ENCODE results near the gene TARDBP. TPM values are rescaled to one million over a fixed set of nuclear protein-coding genes. Genes with fewer than 3 reads are reported as not detected.

TARDBP gene
- polyA plus RNA-seq = 100 to 1,000 TPM in 1 of 2 donors, 10 to 100 TPM in 1; 69.0 to 115 TPM

DNA sequence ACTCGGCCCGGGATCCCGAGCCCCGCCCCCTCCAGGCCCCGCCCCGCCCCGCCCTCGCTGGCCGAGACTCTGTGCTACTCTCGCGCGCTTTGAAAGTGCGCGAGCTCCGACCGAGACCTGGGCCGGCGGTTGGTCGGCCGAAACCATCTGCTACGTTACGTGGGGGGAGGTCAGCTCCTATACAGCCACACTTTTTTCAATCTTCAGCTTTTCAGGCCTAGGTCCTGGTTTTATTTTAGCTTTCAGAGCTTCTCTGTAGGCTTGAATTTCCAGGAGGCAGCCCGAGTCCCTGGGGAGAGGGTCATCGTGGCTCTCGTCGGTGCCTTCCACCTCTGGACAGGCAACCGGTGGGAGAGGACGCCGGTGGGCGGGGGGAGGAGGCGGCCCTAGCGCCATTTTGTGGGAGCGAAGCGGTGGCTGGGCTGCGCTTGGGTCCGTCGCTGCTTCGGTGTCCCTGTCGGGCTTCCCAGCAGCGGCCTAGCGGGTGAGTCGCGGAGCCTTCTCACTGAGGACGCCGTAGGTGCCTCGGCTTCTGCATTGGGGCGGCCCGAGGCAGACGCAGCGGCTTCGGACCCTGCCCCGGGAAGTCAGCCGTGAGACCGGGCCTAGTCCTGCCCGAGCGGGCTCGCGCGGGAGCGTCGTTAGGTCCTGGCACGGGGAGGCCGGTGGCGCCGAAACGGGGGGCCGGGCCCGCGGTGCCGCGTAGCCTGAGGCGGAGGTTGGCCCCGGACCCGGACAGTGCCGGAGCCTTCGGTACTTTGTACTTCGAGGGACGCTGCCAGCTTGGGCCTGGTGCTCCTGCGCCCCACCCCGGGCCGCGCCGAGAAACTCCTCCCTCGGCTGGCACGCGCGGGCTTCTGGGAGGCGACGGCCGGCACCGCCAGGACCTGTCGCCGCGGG is at the start of gene TARDBP:
TSS of gene TARDBP (plus strand) at position 395 of the 900 bp plus-strand sequence. CDS start 1,074 bp downstream, outside the sequence.
- WGBS, 2 donors = 0% methylated on average over 93 to 94 of the region's 94 CpGs
- no peaks in the 10 kb centered on the region for H3K27me3 ChIP-seq (ENCODE audit: control insufficient read depth in 1 of 2, insufficient read depth in 2 of 2, low read length in 2 of 2)
- peak within 1 kb of the TSS; percentile 82 to 96 for H3K4me3 ChIP-seq (ENCODE audit: low read depth in 1 of 2, low read length in 2 of 2)
- peak within 1 kb of the TSS; percentile 96 to 98 for H3K27ac ChIP-seq (ENCODE audit: low read depth in 2 of 2, low read length in 1 of 2)
- H3K4me1 ChIP-seq (ENCODE audit: control insufficient read depth in 2 of 2, insufficient read depth in 2 of 2, low read length in 1 of 2) = peaks cover 0 to 5% of the 10 kb centered on the region in 2 donors
- no peaks in the 10 kb centered on the region for H3K9me3 ChIP-seq (ENCODE audit: control insufficient read depth in 2 of 2, insufficient read depth in 1 of 2, low read depth in 1 of 2, low read length in 1 of 2)
- H3K36me3 ChIP-seq (ENCODE audit: control insufficient read depth in 2 of 2, insufficient read depth in 2 of 2, low read length in 1 of 2) = peaks cover 5 to 10% of the 10 kb centered on the region in 2 donors

DNA sequence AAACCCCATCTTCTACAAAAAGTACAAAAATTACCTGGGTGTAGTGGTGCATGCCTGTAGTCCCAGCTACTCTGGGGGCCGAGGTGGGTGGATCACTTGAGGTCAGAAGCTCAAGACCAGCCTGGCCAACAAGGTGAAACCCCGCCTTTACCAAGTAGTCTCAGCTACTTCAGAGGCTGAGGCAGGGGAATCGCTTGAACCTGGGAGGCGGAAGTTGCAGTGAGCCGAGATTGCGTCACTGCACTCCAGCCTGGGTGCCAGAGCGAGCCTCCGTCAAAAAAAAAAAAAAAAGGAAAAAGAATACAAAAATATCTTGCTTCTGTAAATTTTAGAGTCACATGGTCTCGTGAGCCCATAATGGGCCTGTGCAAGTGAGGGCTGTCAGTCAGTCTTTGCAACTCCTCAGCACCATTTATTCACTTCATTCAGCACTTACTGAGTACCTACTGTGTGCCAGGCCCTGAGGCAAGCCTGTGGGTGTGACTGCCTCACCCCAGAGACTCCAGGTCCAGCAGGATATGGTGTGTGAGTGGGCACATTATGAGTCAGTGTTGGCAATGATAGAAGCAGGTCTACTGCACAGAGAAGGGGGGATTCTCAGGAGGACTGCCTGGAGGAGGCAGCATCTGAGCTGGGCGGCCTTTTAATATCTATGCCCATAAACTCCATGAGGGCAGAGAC is 46.8 kb upstream of the TARDBP start:
- 31 to 35% methylated on average over 10 of the region's 10 CpGs for WGBS, 2 donors
- Histone ChIP-seq H3K9me3 (ENCODE audit: control insufficient read depth in 2 of 2, insufficient read depth in 1 of 2, low read depth in 1 of 2, low read length in 1 of 2) (no peaks in the 10 kb centered on the region), H3K4me3 (ENCODE audit: low read depth in 1 of 2, low read length in 2 of 2) (no peak overlapping the region), H3K27me3 (ENCODE audit: control insufficient read depth in 1 of 2, insufficient read depth in 2 of 2, low read length in 2 of 2) (no peaks in the 10 kb centered on the region), H3K36me3 (ENCODE audit: control insufficient read depth in 2 of 2, insufficient read depth in 2 of 2, low read length in 1 of 2) (no peaks in the 10 kb centered on the region), H3K27ac (ENCODE audit: low read depth in 2 of 2, low read length in 1 of 2) (no peak overlapping the region), H3K4me1 (ENCODE audit: control insufficient read depth in 2 of 2, insufficient read depth in 2 of 2, low read length in 1 of 2) (no peaks in the 10 kb centered on the region)

DNA sequence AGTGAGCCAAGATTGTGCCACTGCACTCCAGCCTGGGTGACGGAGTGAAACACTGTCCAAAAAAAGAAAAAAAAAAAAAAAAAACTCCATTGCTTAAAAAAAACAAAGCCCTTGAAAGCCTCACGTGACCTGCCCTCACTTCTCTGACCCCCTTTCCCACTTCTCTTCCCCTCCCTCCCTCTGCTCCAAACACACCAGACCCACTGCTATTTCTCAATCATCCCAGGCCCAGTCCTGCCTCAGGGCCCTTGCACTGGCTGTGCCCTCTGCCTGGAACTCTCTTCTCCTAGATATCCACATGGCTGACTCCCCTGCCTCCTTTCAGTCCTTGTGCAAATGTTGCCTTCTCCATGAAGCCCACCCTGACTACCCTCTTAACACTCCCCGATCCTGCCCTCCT is 45.4 kb upstream of the TARDBP start:
- Histone ChIP-seq H3K27me3 (ENCODE audit: control insufficient read depth in 1 of 2, insufficient read depth in 2 of 2, low read length in 2 of 2) (no peaks in the 10 kb centered on the region), H3K27ac (ENCODE audit: low read depth in 2 of 2, low read length in 1 of 2) (no peak overlapping the region), H3K9me3 (ENCODE audit: control insufficient read depth in 2 of 2, insufficient read depth in 1 of 2, low read depth in 1 of 2, low read length in 1 of 2) (no peaks in the 10 kb centered on the region), H3K36me3 (ENCODE audit: control insufficient read depth in 2 of 2, insufficient read depth in 2 of 2, low read length in 1 of 2) (no peaks in the 10 kb centered on the region), H3K4me1 (ENCODE audit: control insufficient read depth in 2 of 2, insufficient read depth in 2 of 2, low read length in 1 of 2) (no peaks in the 10 kb centered on the region), H3K4me3 (ENCODE audit: low read depth in 1 of 2, low read length in 2 of 2) (no peak overlapping the region)
- WGBS, 2 donors = 77 to 87% methylated on average over 3 of the region's 3 CpGs

DNA sequence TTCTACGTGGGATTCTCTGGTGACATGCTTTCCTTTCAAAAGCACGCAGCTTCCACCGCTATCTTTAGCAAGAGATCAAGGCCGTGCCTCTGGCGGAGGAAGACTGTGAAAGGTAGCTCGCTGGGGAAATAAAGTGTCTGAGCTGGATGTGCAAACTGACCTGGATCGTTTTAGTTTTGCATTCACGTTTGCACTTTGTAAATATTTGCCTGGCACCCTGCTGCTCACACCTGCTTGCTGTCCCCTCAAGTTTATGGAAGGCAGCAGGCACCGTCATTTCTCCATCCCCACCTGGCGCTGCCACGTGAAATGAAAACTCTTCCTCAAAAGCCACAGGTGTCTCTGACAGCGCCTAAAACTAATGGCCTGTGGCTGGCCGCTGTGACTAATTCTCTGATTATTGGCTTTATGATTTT is 44.0 kb upstream of the TARDBP start:
- Histone ChIP-seq H3K4me3 (ENCODE audit: low read depth in 1 of 2, low read length in 2 of 2) (no peak overlapping the region), H3K27me3 (ENCODE audit: control insufficient read depth in 1 of 2, insufficient read depth in 2 of 2, low read length in 2 of 2) (no peaks in the 10 kb centered on the region)
- WGBS, 2 donors = 28 to 31% methylated on average over 13 of the region's 13 CpGs

DNA sequence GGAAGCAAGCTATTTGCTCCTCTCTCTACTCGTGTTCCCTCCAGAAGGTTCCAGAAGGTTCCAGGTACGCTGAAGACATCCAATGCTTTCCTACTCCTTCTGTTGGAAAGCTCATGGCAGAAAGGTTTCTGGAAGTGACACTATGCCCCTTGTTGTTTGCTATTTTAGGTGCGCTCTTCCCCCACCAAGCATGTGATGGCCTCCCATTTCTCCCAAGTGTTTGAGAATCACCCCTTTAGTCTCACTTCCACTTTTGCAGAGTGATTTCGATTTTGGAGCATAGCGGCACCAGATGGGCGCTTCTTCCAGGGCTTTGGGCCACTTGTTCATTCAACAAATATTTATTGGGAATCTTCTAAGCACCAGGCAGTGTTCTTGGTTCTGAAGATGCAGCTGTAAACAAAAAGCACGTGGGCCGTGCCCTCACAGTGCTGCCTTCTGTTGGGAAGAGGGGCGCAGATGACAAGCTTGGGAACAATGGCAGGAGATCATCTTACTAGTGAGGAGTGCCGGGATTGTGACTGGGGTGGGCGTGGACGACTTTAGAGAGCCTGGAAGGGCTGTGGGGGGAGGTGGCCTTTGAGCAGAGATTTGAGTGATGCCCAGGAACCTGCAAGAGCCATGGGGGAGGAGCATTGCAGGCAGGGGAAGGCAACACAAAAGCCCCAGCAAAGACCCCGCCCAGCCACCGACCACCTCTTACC is 43.0 kb upstream of the TARDBP start:
- no peaks in the 10 kb centered on the region for H3K36me3 ChIP-seq (ENCODE audit: control insufficient read depth in 2 of 2, insufficient read depth in 2 of 2, low read length in 1 of 2)
- H3K27ac ChIP-seq (ENCODE audit: low read depth in 2 of 2, low read length in 1 of 2) = no peak overlapping the region
- 81% methylated on average over 14 of the region's 14 CpGs for WGBS, 2 donors
- no peaks in the 10 kb centered on the region for H3K9me3 ChIP-seq (ENCODE audit: control insufficient read depth in 2 of 2, insufficient read depth in 1 of 2, low read depth in 1 of 2, low read length in 1 of 2)
- H3K4me1 ChIP-seq (ENCODE audit: control insufficient read depth in 2 of 2, insufficient read depth in 2 of 2, low read length in 1 of 2) = peaks cover 0 to 5% of the 10 kb centered on the region in 2 donors
- no peak overlapping the region for H3K4me3 ChIP-seq (ENCODE audit: low read depth in 1 of 2, low read length in 2 of 2)
- no peaks in the 10 kb centered on the region for H3K27me3 ChIP-seq (ENCODE audit: control insufficient read depth in 1 of 2, insufficient read depth in 2 of 2, low read length in 2 of 2)

More for the DNA sequence above, 44.0 kb upstream of the TARDBP start:
- H3K9me3 ChIP-seq (ENCODE audit: control insufficient read depth in 2 of 2, insufficient read depth in 1 of 2, low read depth in 1 of 2, low read length in 1 of 2) = no peaks in the 10 kb centered on the region
- H3K4me1 ChIP-seq (ENCODE audit: control insufficient read depth in 2 of 2, insufficient read depth in 2 of 2, low read length in 1 of 2) = no peaks in the 10 kb centered on the region
- no peak overlapping the region for H3K27ac ChIP-seq (ENCODE audit: low read depth in 2 of 2, low read length in 1 of 2)
- H3K36me3 ChIP-seq (ENCODE audit: control insufficient read depth in 2 of 2, insufficient read depth in 2 of 2, low read length in 1 of 2) = no peaks in the 10 kb centered on the region

DNA sequence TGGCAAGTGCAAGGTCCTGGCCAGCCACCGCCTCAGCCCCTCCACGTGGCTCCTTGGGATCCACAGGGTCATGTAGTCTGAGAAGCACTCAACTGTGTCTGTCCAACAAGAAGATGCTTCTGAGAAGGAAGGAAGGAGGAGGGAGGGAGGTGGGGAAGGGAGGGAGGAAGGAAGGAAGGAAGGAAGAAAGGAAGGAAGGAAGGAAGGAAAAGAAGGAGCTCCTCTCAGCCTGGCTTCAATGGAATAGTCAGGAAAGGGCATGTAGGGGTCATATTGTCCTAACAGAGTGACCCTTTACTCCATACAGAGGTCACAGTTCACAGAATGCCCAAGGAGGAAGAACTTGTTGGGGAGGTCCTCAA is 42.5 kb upstream of the TARDBP start:
- H3K4me3 ChIP-seq (ENCODE audit: low read depth in 1 of 2, low read length in 2 of 2) = no peak overlapping the region
- H3K27me3 ChIP-seq (ENCODE audit: control insufficient read depth in 1 of 2, insufficient read depth in 2 of 2, low read length in 2 of 2) = no peaks in the 10 kb centered on the region
- peaks cover 0 to 5% of the 10 kb centered on the region in 2 donors for H3K4me1 ChIP-seq (ENCODE audit: control insufficient read depth in 2 of 2, insufficient read depth in 2 of 2, low read length in 1 of 2)
- no peaks in the 10 kb centered on the region for H3K36me3 ChIP-seq (ENCODE audit: control insufficient read depth in 2 of 2, insufficient read depth in 2 of 2, low read length in 1 of 2)
- WGBS, 2 donors = 65 to 79% methylated on average over 2 of the region's 2 CpGs
- H3K27ac ChIP-seq (ENCODE audit: low read depth in 2 of 2, low read length in 1 of 2) = no peak overlapping the region
- H3K9me3 ChIP-seq (ENCODE audit: control insufficient read depth in 2 of 2, insufficient read depth in 1 of 2, low read depth in 1 of 2, low read length in 1 of 2) = no peaks in the 10 kb centered on the region

DNA sequence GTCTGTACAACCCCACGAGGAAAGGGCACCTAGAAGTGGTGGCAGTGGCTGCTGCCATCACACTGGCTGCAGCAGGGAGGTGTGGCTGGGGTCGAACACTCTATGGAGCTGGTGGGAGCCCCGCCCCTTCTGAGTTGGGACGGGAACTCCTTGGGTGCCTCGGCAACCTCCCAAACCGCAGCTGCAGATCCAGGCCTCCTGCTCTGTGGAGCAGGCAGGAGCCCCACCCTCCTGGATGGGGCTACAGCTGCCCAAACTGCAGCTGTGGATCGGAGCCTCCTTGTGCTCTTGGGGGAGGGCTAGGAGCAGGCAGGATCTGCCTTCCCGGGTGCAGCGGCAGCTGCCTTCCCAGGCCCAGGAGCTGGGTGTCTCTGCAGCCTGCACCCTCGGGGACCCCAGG is 38.9 kb upstream of the TARDBP start:
- Histone ChIP-seq H3K9me3 (ENCODE audit: control insufficient read depth in 2 of 2, insufficient read depth in 1 of 2, low read depth in 1 of 2, low read length in 1 of 2) (no peaks in the 10 kb centered on the region), H3K4me3 (ENCODE audit: low read depth in 1 of 2, low read length in 2 of 2) (no peak overlapping the region), H3K27me3 (ENCODE audit: control insufficient read depth in 1 of 2, insufficient read depth in 2 of 2, low read length in 2 of 2) (no peaks in the 10 kb centered on the region), H3K4me1 (ENCODE audit: control insufficient read depth in 2 of 2, insufficient read depth in 2 of 2, low read length in 1 of 2) (peaks cover 0 to 5% of the 10 kb centered on the region in 2 donors), H3K36me3 (ENCODE audit: control insufficient read depth in 2 of 2, insufficient read depth in 2 of 2, low read length in 1 of 2) (no peaks in the 10 kb centered on the region), H3K27ac (ENCODE audit: low read depth in 2 of 2, low read length in 1 of 2) (no peak overlapping the region)
- 28 to 37% methylated on average over 9 to 10 of the region's 10 CpGs for WGBS, 2 donors

DNA sequence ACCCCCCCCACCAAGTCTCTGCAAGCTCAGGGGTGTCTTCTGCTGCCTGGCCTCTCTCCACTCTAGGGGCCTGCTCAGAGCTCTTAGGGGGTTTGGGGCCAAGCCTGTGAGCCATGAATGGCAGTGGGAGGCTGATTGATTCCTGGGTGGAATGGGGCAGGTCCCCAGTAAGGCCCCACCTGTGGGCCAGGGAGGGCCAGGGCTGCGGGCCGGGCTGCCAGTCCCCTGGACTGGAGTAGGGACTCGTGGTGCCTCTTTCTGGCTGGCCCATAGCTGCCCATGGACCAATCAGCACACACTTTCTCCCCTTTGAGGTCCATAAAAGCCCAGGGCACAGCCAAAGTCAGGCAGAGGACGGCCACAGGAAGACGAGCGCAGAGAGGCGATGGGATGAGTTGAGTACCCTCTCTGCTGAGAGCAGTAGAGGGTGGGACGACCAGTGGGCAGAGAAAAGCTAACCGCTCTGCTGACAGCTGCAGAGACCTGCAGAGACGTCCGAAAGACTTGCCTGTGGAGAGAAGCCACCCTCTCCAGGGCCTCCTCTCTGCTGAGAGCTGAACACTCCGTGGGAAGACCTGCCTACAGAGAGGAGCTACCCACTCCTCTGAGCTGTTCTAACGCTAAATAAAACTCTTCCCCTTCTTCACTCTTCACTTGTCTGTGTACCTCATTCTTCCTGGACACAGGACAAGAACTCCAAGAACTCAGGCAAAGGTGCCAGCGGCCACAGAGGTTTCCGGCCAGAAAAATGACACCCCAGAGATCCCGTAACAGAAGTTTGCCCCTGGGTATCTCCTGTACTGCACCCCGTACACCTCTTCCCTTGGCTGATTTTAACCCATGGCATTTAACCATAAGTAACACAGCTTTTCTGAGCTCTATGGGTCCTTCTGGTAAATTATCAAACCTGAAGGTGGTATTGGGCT is 38.2 kb upstream of the TARDBP start:
- Histone ChIP-seq H3K27ac (ENCODE audit: low read depth in 2 of 2, low read length in 1 of 2) (no peak overlapping the region), H3K9me3 (ENCODE audit: control insufficient read depth in 2 of 2, insufficient read depth in 1 of 2, low read depth in 1 of 2, low read length in 1 of 2) (no peaks in the 10 kb centered on the region), H3K36me3 (ENCODE audit: control insufficient read depth in 2 of 2, insufficient read depth in 2 of 2, low read length in 1 of 2) (no peaks in the 10 kb centered on the region), H3K4me3 (ENCODE audit: low read depth in 1 of 2, low read length in 2 of 2) (no peak overlapping the region), H3K4me1 (ENCODE audit: control insufficient read depth in 2 of 2, insufficient read depth in 2 of 2, low read length in 1 of 2) (peaks cover 0 to 5% of the 10 kb centered on the region in 2 donors), H3K27me3 (ENCODE audit: control insufficient read depth in 1 of 2, insufficient read depth in 2 of 2, low read length in 2 of 2) (no peaks in the 10 kb centered on the region)
- 78 to 89% methylated on average over 17 of the region's 17 CpGs for WGBS, 2 donors

All from esophagus (tissue), 2 donors.